GM18502 (cell line): ENCODE results near the gene YTHDC1.
A peak's percentile ranks its signal among the peaks of the same experiment; 100 is the strongest.
"Not testable (repeated sequence)": the region's sequence is repeated elsewhere in the genome, so short reads cannot be mapped to it uniquely, and the experiment has no call there.

ENCODE experiments used
- ATAC-seq: cut with Tn5 transposase; IDR thresholded peaks from one replicate; pipeline ENCODE4 v1.9.1; 2021; ENCODE audit warnings: mild to moderate bottlenecking; ENCODE audit not compliant: unreplicated experiment, poor library complexity

YTHDC1 gene

GRCh38 chr4:68299492-68300457 is 50.1 kb downstream of the YTHDC1 start:
- no peak for ATAC-seq

GRCh38 chr4:68297137-68297536 is 52.8 kb downstream of the YTHDC1 start:
- ATAC-seq, result no peak

- no peak for ATAC-seq
These were observed 58.6 kb downstream of the YTHDC1 start for GRCh38 chr4:68291256-68291655.

GRCh38 chr4:68288393-68288740 is 61.5 kb downstream of the YTHDC1 start:
- ATAC-seq, result no peak

GRCh38 chr4:68287704-68288392 is 62.0 kb downstream of the YTHDC1 start:
- ATAC-seq, result no peak

- no peak for ATAC-seq
These were observed 66.2 kb downstream of the YTHDC1 start for GRCh38 chr4:68283714-68284113.

- ATAC-seq, result no peak
These were observed 66.8 kb downstream of the YTHDC1 start for GRCh38 chr4:68283095-68283494.

- not testable (repeated sequence) for ATAC-seq
These were observed 67.8 kb downstream of the YTHDC1 start for GRCh38 chr4:68281796-68282740.

GRCh38 chr4:68278029-68278428 is 71.9 kb downstream of the YTHDC1 start:
- no peak for ATAC-seq

- ATAC-seq, result no peak
These were observed 72.3 kb downstream of the YTHDC1 start for GRCh38 chr4:68277627-68278026.

GRCh38 chr4:68272860-68273259 is 77.0 kb downstream of the YTHDC1 start:
- peak; percentile 60 for ATAC-seq

GRCh38 chr4:68272380-68272779 is 77.5 kb downstream of the YTHDC1 start:
- peak; percentile 57 for ATAC-seq

- peak; percentile 72 for ATAC-seq
These were observed 78.0 kb downstream of the YTHDC1 start for GRCh38 chr4:68271851-68272357.

GRCh38 chr4:68267433-68267944 is 82.4 kb downstream of the YTHDC1 start:
- no peak for ATAC-seq

GRCh38 chr4:68264875-68265565 is 84.9 kb downstream of the YTHDC1 start:
- ATAC-seq, result no peak
